HG03460 (cell line): ENCODE data around the gene SCARB1.
A peak's percentile ranks its signal among the peaks of the same experiment; 100 is the strongest.
"Not testable (repeated sequence)": the region's sequence is repeated elsewhere in the genome, so short reads cannot be mapped to it uniquely, and the experiment has no call there.

Experiments used
- ATAC-seq: cut with Tn5 transposase; IDR thresholded peaks from one replicate; pipeline ENCODE4 v1.9.1; 2021; ENCODE audit not compliant: unreplicated experiment

SCARB1 gene

GRCh38 chr12:124863416-124864325 is at the start of gene SCARB1:
TSS of gene SCARB1 (minus strand) at chr12:124863864. CDS start at chr12:124863720, 144 bp downstream.
- peak; percentile 71 for ATAC-seq

GRCh38 chr12:124912529-124913287 is 49.0 kb upstream of the SCARB1 start:
- ATAC-seq = not testable (repeated sequence)

GRCh38 chr12:124911521-124911920 is 47.9 kb upstream of the SCARB1 start:
- ATAC-seq = not testable (repeated sequence)

- ATAC-seq = no peak
These were observed 47.2 kb upstream of the SCARB1 start for GRCh38 chr12:124910561-124911478.

GRCh38 chr12:124909831-124910560 is 46.3 kb upstream of the SCARB1 start:
- ATAC-seq = no peak

GRCh38 chr12:124906606-124907261 is 43.1 kb upstream of the SCARB1 start:
- ATAC-seq = peak; percentile 58

- no peak for ATAC-seq
These were observed 40.8 kb upstream of the SCARB1 start for GRCh38 chr12:124904306-124905098.

- no peak for ATAC-seq
These were observed 39.3 kb upstream of the SCARB1 start for GRCh38 chr12:124902916-124903315.

GRCh38 chr12:124901003-124901402 is 37.3 kb upstream of the SCARB1 start:
- ATAC-seq = no peak

GRCh38 chr12:124900345-124900795 is 36.7 kb upstream of the SCARB1 start:
- ATAC-seq = not testable (repeated sequence)

- ATAC-seq = no peak
These were observed 35.2 kb upstream of the SCARB1 start for GRCh38 chr12:124898923-124899294.

GRCh38 chr12:124898200-124898922 is 34.7 kb upstream of the SCARB1 start:
- ATAC-seq = peak; percentile 52

GRCh38 chr12:124896461-124896860 is 32.8 kb upstream of the SCARB1 start:
- no peak for ATAC-seq

GRCh38 chr12:124893792-124894516 is 30.3 kb upstream of the SCARB1 start:
- peak; percentile 39 for ATAC-seq

GRCh38 chr12:124888260-124888659 is 24.6 kb upstream of the SCARB1 start:
- no peak for ATAC-seq

GRCh38 chr12:124887766-124888165 is 24.1 kb upstream of the SCARB1 start:
- ATAC-seq = not testable (repeated sequence)
